CD4-positive, alpha-beta memory T cell (primary cell): ENCODE data around the gene NXF3. TPM values are rescaled to one million over a fixed set of nuclear protein-coding genes. Genes with fewer than 3 reads are reported as not detected.

ENCODE experiments used
- CTCF ChIA-PET: fragments of 350-600 bp; sonication (Branson Sonifier 250); formaldehyde crosslinking; loops from one replicate; lab custom pipeline; 2021; ENCODE audit warnings: inconsistent platforms; ENCODE audit not compliant: partially characterized antibody; lab: Charles Lee
- POLR2A ChIA-PET: fragments of 350-600 bp; sonication (Branson Sonifier 250); formaldehyde crosslinking; loops from one replicate; lab custom pipeline; 2021; ENCODE audit not compliant: partially characterized antibody; lab: Charles Lee
- DNase-seq, 5 donors: peaks; one replicate each; pipeline versions ENCODE4 v3.0.0 to v3.0.0-alpha.2; 2020 to 2022; ENCODE audit warnings: mixed read lengths in 1 of 5
- H3K27ac ChIP-seq: one replicate; pipeline ENCODE4 v1.7.0; 2013; ENCODE audit warnings: low read depth, low read length
- H3K27me3 ChIP-seq: 2 replicates; pipeline ENCODE4 v1.7.0; 2013; ENCODE audit warnings: mild to moderate bottlenecking, low read length, moderate library complexity; ENCODE audit not compliant: insufficient read depth
- H3K36me3 ChIP-seq: 2 replicates; pipeline ENCODE4 v1.7.0; 2013; ENCODE audit warnings: mild to moderate bottlenecking, low read length, moderate library complexity; ENCODE audit not compliant: insufficient read depth
- H3K4me1 ChIP-seq: 2 replicates; pipeline ENCODE4 v1.7.0; 2013; ENCODE audit warnings: mild to moderate bottlenecking, low read length, moderate library complexity; ENCODE audit not compliant: insufficient read depth
- H3K4me3 ChIP-seq, 2 donors: one replicate each; pipeline ENCODE4 v1.7.0; 2013; ENCODE audit warnings: low read length in 2 of 2, mild to moderate bottlenecking in 1 of 2
- H3K9me3 ChIP-seq, 2 donors: one replicate each; pipeline ENCODE4 v1.7.0; 2013; ENCODE audit warnings: low read length in 2 of 2, control low read depth in 1 of 2; ENCODE audit not compliant: control insufficient read depth in 1 of 2
- H3K27ac Mint-ChIP-seq, 7 donors: one replicate each; pipeline ENCODE4 v1.8.0; 2020 to 2021; ENCODE audit warnings: mixed read lengths in 7 of 7, mild to moderate bottlenecking in 6 of 7, inconsistent platforms in 3 of 7, moderate library complexity in 3 of 7
- H3K27me3 Mint-ChIP-seq, 2 donors: one replicate each; pipeline ENCODE4 v1.8.0; 2020 to 2021; ENCODE audit warnings: mixed read lengths in 2 of 2
- H3K36me3 Mint-ChIP-seq, 2 donors: one replicate each; pipeline ENCODE4 v1.8.0; 2020 to 2021; ENCODE audit warnings: mixed read lengths in 2 of 2, inconsistent platforms in 1 of 2, mild to moderate bottlenecking in 1 of 2
- H3K4me1 Mint-ChIP-seq, 4 donors: one replicate each; pipeline ENCODE4 v1.8.0; 2020 to 2021; ENCODE audit warnings: mixed read lengths in 4 of 4, mild to moderate bottlenecking in 1 of 4
- H3K4me3 Mint-ChIP-seq, 8 donors: one replicate each; pipeline ENCODE4 v1.8.0; 2020 to 2021; ENCODE audit warnings: mixed read lengths in 8 of 8, mild to moderate bottlenecking in 7 of 8, moderate library complexity in 6 of 8, inconsistent platforms in 3 of 8
- H3K9me3 Mint-ChIP-seq, 8 donors: one replicate each; pipeline ENCODE4 v1.8.0; 2020 to 2021; ENCODE audit warnings: mixed read lengths in 8 of 8, mild to moderate bottlenecking in 5 of 8, inconsistent platforms in 3 of 8, moderate library complexity in 1 of 8
- intact Hi-C: fragments of 100-400 bp; cut with micrococcal nuclease; formaldehyde crosslinking; loops from one replicate; pipeline ENCODE4 v1.15.1; 2023
- polyA plus RNA-seq, 2 donors: library from polyadenylated mRNA; unstranded; fragments of 300-500 nt; fragmentation: Illumina TruSeq; gene quantifications; one replicate each; pipeline ENCODE4 v1.2.3, GENCODE V29; 2021
- total RNA-seq, 2 experiments: library from RNA; stranded (reverse); gene quantifications; one replicate each; pipeline ENCODE4 v1.2.3, GENCODE V29; 2021

NXF3 gene
- total and polyA plus RNA-seq, 4 experiments from 2014 or later: not detected

GRCh38 chrX:103073467-103073866 lies 19.5 kb downstream of the NXF3 start:
- POLR2A ChIA-PET: no interaction called here
- Histone ChIP-seq H3K4me1 (no peaks in the 10 kb centered on the region), H3K36me3 (no peaks in the 10 kb centered on the region), H3K27ac (no peak overlapping the region), H3K27me3 (no peaks in the 10 kb centered on the region), H3K9me3 (no peaks in the 10 kb centered on the region), H3K4me3 (no peak overlapping the region)
- no peaks in the 10 kb centered on the region for H3K36me3 Mint-ChIP-seq
- CTCF ChIA-PET: no interaction called here
- H3K27ac Mint-ChIP-seq: no peak overlapping the region
- no peaks in the 10 kb centered on the region for H3K9me3 Mint-ChIP-seq
- DNase-seq: no peak
- H3K27me3 Mint-ChIP-seq: peaks cover 0 to 2% of the 10 kb centered on the region in 2 donors
- no peaks in the 10 kb centered on the region for H3K4me1 Mint-ChIP-seq
- intact Hi-C loops: no loop called here
- H3K4me3 Mint-ChIP-seq: no peak overlapping the region

DNA sequence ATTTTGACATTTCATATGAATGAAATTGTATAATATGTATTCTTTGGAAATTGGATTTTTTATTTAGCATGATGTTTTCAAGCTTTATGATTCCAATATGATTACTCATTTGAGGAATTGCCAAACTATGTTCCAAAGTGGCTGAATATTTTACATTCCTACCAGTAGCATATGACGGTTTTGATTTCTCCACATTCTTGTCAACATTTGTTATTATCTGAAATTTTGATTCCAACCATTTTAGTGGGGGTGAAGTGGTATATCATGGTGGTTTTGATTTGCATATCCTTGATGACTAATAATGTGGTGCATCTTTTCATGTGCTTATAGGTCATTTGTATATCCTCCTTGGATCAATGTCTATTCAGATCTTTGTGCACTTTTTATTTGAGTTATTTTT lies 26.3 kb downstream of the NXF3 start:
- Histone ChIP-seq H3K4me1 (no peaks in the 10 kb centered on the region), H3K9me3 (no peaks in the 10 kb centered on the region), H3K36me3 (no peaks in the 10 kb centered on the region), H3K27me3 (no peaks in the 10 kb centered on the region), H3K27ac (no peak overlapping the region), H3K4me3 (no peak overlapping the region)
- Mint-ChIP-seq H3K4me3 (no peak overlapping the region), H3K27me3 (peaks cover 2 to 5% of the 10 kb centered on the region in 2 donors), H3K4me1 (peaks cover 0 to 4% (median under 1%) of the 10 kb centered on the region in 4 donors), H3K9me3 (no peaks in the 10 kb centered on the region), H3K36me3 (no peaks in the 10 kb centered on the region), H3K27ac (no peak overlapping the region)
- POLR2A ChIA-PET: no interaction called here
- intact Hi-C loops: no loop called here
- CTCF ChIA-PET: no interaction called here
- DNase-seq: no peak

- Histone ChIP-seq H3K9me3 (no peaks in the 10 kb centered on the region), H3K27me3 (no peaks in the 10 kb centered on the region), H3K4me1 (no peaks in the 10 kb centered on the region), H3K36me3 (no peaks in the 10 kb centered on the region), H3K27ac (no peak within 1 kb of the TSS), H3K4me3 (no peak within 1 kb of the TSS)
- peak in 4 of 5 donors; percentile 1 to 59 (median 6) for DNase-seq
- Mint-ChIP-seq H3K27me3 (peaks cover 4 to 7% of the 10 kb centered on the region in 2 donors), H3K36me3 (no peaks in the 10 kb centered on the region), H3K27ac (no peak within 1 kb of the TSS), H3K4me3 (peak within 1 kb of the TSS in 4 of 8 donors; percentile 22 to 58 (median 38)), H3K9me3 (peaks cover 0 to 2% (median 0%) of the 10 kb centered on the region in 8 donors), H3K4me1 (peaks cover 0 to 4% (median under 1%) of the 10 kb centered on the region in 4 donors)
- POLR2A ChIA-PET: no interaction called here
- intact Hi-C loops: no loop called here
- CTCF ChIA-PET: no interaction called here
Measured at GRCh38 chrX:103063918-103064434, 29.0 kb downstream of the NXF3 start, which contains the start of gene BEX1. Gene BEX1, minus strand, starts transcription at chrX:103064171. Its CDS starts 897 bp downstream, at chrX:103063274.

GRCh38 chrX:103063191-103063845 lies 29.6 kb downstream of the NXF3 start:
- no peaks in the 10 kb centered on the region for H3K36me3 ChIP-seq
- intact Hi-C loops: no loop called here
- CTCF ChIA-PET: no interaction called here
- H3K4me1 ChIP-seq: no peaks in the 10 kb centered on the region
- H3K27me3 Mint-ChIP-seq: peaks cover 4 to 7% of the 10 kb centered on the region in 2 donors
- no peaks in the 10 kb centered on the region for H3K27me3 ChIP-seq
- H3K27ac Mint-ChIP-seq: no peak overlapping the region
- peaks cover 0 to 4% (median under 1%) of the 10 kb centered on the region in 4 donors for H3K4me1 Mint-ChIP-seq
- H3K9me3 Mint-ChIP-seq: peaks cover 0 to 2% (median 0%) of the 10 kb centered on the region in 8 donors
- POLR2A ChIA-PET: no interaction called here
- H3K4me3 ChIP-seq: no peak overlapping the region
- H3K4me3 Mint-ChIP-seq: peak overlapping the region in 3 of 8 donors; percentile 22 to 58 (median 29)
- no peaks in the 10 kb centered on the region for H3K36me3 Mint-ChIP-seq
- no peak for DNase-seq
- no peak overlapping the region for H3K27ac ChIP-seq
- no peaks in the 10 kb centered on the region for H3K9me3 ChIP-seq

DNA sequence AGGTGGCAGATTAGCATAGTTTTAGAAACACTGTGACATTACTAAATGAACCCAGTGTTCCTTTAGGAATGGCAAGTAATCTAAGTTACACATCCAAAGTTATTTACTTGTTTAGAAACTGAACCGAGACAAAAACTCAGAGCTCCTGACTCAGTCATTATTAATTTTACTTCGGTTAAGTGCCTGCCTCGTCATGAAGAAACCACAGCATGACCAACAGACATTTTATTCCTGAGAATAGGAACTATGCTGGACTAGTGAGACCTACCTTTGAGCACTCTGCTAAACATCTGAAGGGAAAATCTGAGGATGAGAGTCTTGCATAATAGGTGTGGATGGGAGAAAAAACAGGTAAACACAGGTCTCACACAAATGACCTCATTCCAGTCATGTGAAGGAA lies 31.5 kb downstream of the NXF3 start:
- ChIA-PET POLR2A (no interaction called here), CTCF (no interaction called here)
- intact Hi-C loops: no loop called here
- H3K4me1 ChIP-seq: no peaks in the 10 kb centered on the region
- no peaks in the 10 kb centered on the region for H3K27me3 ChIP-seq
- Mint-ChIP-seq H3K36me3 (no peaks in the 10 kb centered on the region), H3K27ac (no peak overlapping the region), H3K27me3 (peaks cover 5 to 9% of the 10 kb centered on the region in 2 donors), H3K9me3 (peaks cover 0 to 2% (median 0%) of the 10 kb centered on the region in 8 donors), H3K4me3 (no peak overlapping the region), H3K4me1 (peaks cover 0 to 4% (median under 1%) of the 10 kb centered on the region in 4 donors)
- H3K27ac ChIP-seq: no peak overlapping the region
- no peaks in the 10 kb centered on the region for H3K36me3 ChIP-seq
- no peak overlapping the region for H3K4me3 ChIP-seq
- DNase-seq: no peak
- H3K9me3 ChIP-seq: no peaks in the 10 kb centered on the region

GRCh38 chrX:103056902-103057301 lies 36.0 kb downstream of the NXF3 start:
- Histone ChIP-seq H3K9me3 (no peaks in the 10 kb centered on the region), H3K27ac (no peak overlapping the region), H3K4me1 (no peaks in the 10 kb centered on the region), H3K36me3 (no peaks in the 10 kb centered on the region), H3K4me3 (no peak overlapping the region), H3K27me3 (no peaks in the 10 kb centered on the region)
- CTCF ChIA-PET: no interaction called here
- no peak overlapping the region for H3K27ac Mint-ChIP-seq
- H3K27me3 Mint-ChIP-seq: peaks cover 4 to 5% of the 10 kb centered on the region in 2 donors
- peaks cover 0 to 2% (median 0%) of the 10 kb centered on the region in 8 donors for H3K9me3 Mint-ChIP-seq
- intact Hi-C loops: no loop called here
- H3K4me1 Mint-ChIP-seq: no peaks in the 10 kb centered on the region
- no peak overlapping the region for H3K4me3 Mint-ChIP-seq
- H3K36me3 Mint-ChIP-seq: no peaks in the 10 kb centered on the region
- POLR2A ChIA-PET: no interaction called here
- no peak for DNase-seq

DNA sequence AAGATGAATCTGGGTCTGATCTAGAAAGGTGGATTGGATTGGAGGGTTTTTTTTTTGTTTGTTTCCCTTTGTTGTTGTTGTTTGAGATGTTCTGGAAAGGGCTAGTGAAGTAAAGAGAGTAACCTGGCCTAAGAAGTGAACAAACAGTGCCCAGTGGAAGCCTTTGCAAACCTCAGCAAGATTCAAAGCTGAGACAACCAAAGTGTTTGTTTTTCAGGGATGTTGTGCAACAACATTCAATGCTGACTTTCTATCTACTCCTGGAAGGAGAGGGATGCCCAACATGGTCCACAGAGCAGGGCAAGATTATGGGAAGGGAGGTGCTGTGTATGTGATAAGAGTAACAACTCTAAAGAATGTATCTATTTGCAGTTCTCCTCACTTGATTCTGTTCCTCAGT lies 40.3 kb downstream of the NXF3 start:
- peaks cover 0 to 2% (median 0%) of the 10 kb centered on the region in 8 donors for H3K9me3 Mint-ChIP-seq
- peaks cover 5 to 6% of the 10 kb centered on the region in 2 donors for H3K27me3 Mint-ChIP-seq
- no peak overlapping the region for H3K27ac ChIP-seq
- no peaks in the 10 kb centered on the region for H3K9me3 ChIP-seq
- intact Hi-C loops: no loop called here
- H3K4me1 ChIP-seq: no peaks in the 10 kb centered on the region
- no peaks in the 10 kb centered on the region for H3K27me3 ChIP-seq
- H3K4me3 ChIP-seq: no peak overlapping the region
- no peaks in the 10 kb centered on the region for H3K4me1 Mint-ChIP-seq
- DNase-seq: no peak
- no peak overlapping the region for H3K27ac Mint-ChIP-seq
- H3K36me3 ChIP-seq: no peaks in the 10 kb centered on the region
- ChIA-PET POLR2A (no interaction called here), CTCF (no interaction called here)
- no peaks in the 10 kb centered on the region for H3K36me3 Mint-ChIP-seq
- H3K4me3 Mint-ChIP-seq: no peak overlapping the region
